ENCODE measurements around the gene DXO. TPM values are rescaled to one million over a fixed set of nuclear protein-coding genes. Genes with fewer than 3 reads are reported as not detected.
A peak's percentile ranks its signal among the peaks of the same experiment; 100 is the strongest.
"Not testable (repeated sequence)": the region's sequence is repeated elsewhere in the genome, so short reads cannot be mapped to it uniquely, and the experiment has no call there.

The DXO gene
- total and polyA plus RNA-seq, 8 donors = 16.2 to 28.3 (median 25.0) TPM

DNA sequence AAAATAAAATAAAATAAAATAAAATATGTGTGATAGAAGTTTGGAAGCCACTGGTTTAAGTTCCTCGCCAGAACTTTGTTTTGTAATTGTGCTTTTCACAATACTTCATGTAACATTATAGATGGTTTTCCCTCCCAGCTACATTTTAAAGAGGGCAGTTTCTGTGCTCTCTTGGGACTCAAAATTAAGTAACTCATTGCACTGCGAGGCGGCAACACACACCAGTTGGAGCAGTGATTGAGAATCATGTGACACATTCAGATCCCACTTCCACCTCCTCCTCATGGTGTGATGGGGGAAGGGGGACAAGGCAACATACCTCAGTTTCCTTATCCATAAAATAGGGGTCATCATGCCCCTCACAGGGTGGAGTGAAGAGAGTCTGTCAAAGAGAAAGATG, 36.9 kb downstream of the DXO start:
- H3K36me3 ChIP-seq = peaks cover 0 to 24% of the 10 kb centered on the region in 2 donors
- TF ChIP-seq CTCF (IDR thresholded peaks at IDR 0.05) = no peak
- H3K27me3 ChIP-seq = no peaks in the 10 kb centered on the region
- no peak for ATAC-seq
- no peak for DNase-seq
- H3K4me3 ChIP-seq = no peak overlapping the region
- peaks cover 0 to 2% of the 10 kb centered on the region in 2 donors for H3K4me1 ChIP-seq
- intact Hi-C loops (cut with DNase I) = no loop called here
- no peak overlapping the region for H3K27ac ChIP-seq
- no peaks in the 10 kb centered on the region for H3K9me3 ChIP-seq

DNA sequence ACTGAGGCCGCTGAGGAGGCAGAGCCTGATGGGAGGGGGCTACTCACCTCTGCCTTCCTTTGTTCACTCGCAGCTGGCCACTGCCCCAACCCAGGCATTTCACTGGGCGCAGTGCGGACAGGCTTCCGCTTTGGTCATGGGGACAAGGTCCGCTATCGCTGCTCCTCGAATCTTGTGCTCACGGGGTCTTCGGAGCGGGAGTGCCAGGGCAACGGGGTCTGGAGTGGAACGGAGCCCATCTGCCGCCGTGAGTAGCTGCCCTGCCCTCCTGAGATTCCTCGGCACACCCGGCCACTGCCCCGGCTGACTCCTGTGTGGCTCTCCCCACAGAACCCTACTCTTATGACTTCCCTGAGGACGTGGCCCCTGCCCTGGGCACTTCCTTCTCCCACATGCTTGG, 38.4 kb downstream of the DXO start:
- no peak for DNase-seq
- intact Hi-C loops (cut with DNase I) = no loop called here
- peaks cover 0 to 14% of the 10 kb centered on the region in 2 donors for H3K4me1 ChIP-seq
- peaks cover 0 to 11% of the 10 kb centered on the region in 2 donors for H3K36me3 ChIP-seq
- no peak for TF ChIP-seq CTCF (IDR thresholded peaks at IDR 0.05)
- no peak overlapping the region for H3K4me3 ChIP-seq
- ATAC-seq = no peak
- no peaks in the 10 kb centered on the region for H3K27me3 ChIP-seq
- H3K9me3 ChIP-seq = no peaks in the 10 kb centered on the region
- H3K27ac ChIP-seq = no peak overlapping the region

GRCh38 chr6:31932137-31932536, 39.8 kb downstream of the DXO start:
- ATAC-seq; H3K9me3 ChIP-seq; H3K27me3 ChIP-seq; DNase-seq; H3K4me3 ChIP-seq; H3K27ac ChIP-seq; H3K36me3 ChIP-seq; intact Hi-C loops (cut with DNase I): not testable (repeated sequence)
- H3K4me1 ChIP-seq = peaks cover 0 to 16% of the 10 kb centered on the region in 2 donors

- intact Hi-C loops (cut with DNase I) = no loop called here
- no peak overlapping the region for H3K27ac ChIP-seq
Measured at GRCh38 chr6:31930962-31931361, 41.0 kb downstream of the DXO start.

GRCh38 chr6:31928672-31928939, 43.3 kb downstream of the DXO start:
- ATAC-seq (no peak), DNase-seq (no peak)
- H3K4me1 ChIP-seq = peaks cover 0 to 18% of the 10 kb centered on the region in 2 donors
- no peaks in the 10 kb centered on the region for H3K36me3 ChIP-seq
- H3K27ac ChIP-seq = peak overlapping the region in 1 of 2 donors; percentile 62
- no peaks in the 10 kb centered on the region for H3K27me3 ChIP-seq
- H3K4me3 ChIP-seq = peak overlapping the region in 1 of 2 donors; percentile 44
- intact Hi-C loops (cut with DNase I) = no loop called here
- no peaks in the 10 kb centered on the region for H3K9me3 ChIP-seq
- TF ChIP-seq CTCF (IDR thresholded peaks at IDR 0.05) = no peak

More at GRCh38 chr6:31930962-31931361, 41.0 kb downstream of the DXO start:
- no peak for TF ChIP-seq CTCF (IDR thresholded peaks at IDR 0.05)
- ATAC-seq (no peak), DNase-seq (no peak)
- Histone ChIP-seq H3K36me3 (peaks cover 0 to 10% of the 10 kb centered on the region in 2 donors), H3K9me3 (no peaks in the 10 kb centered on the region), H3K4me3 (no peak overlapping the region), H3K4me1 (peaks cover 0 to 18% of the 10 kb centered on the region in 2 donors), H3K27me3 (no peaks in the 10 kb centered on the region)
